GM23338 (cell line): ENCODE data around the gene PDE1A. TPM values are rescaled to one million over a fixed set of nuclear protein-coding genes. Genes with fewer than 3 reads are reported as not detected.

ENCODE experiments used
- ATAC-seq: fragments of 200-7000 bp; cut with Tn5 transposase; 3 replicates; pipeline ENCODE4 v1.9.1; 2020
- DNase-seq: peaks from one replicate; pipeline ENCODE4 v3.0.0-alpha.2; 2015; ENCODE audit warnings: low spot score
- H2AFZ ChIP-seq: fragments of 200-600 bp; sonication (generic); 2 replicates; pipeline ENCODE4 v1.8.0; 2016; ENCODE audit warnings: antibody characterized with exemption, mild to moderate bottlenecking, moderate library complexity
- H3F3A ChIP-seq: fragments of 200-600 bp; sonication (generic); replicated peaks from 2 replicates; pipeline ENCODE4 v1.8.0; 2017; ENCODE audit warnings: antibody characterized with exemption, mixed run types, low read depth
- H3K27ac ChIP-seq: fragments of 200-600 bp; sonication (generic); 2 replicates; pipeline ENCODE4 v1.6.1; 2016; ENCODE audit warnings: low read depth
- H3K27me3 ChIP-seq: fragments of 200-600 bp; sonication (generic); 2 replicates; pipeline ENCODE4 v1.8.0; 2016; ENCODE audit warnings: mild to moderate bottlenecking, mixed run types, moderate library complexity; ENCODE audit not compliant: insufficient read depth
- H3K36me3 ChIP-seq: fragments of 200-600 bp; sonication (generic); 2 replicates; pipeline ENCODE4 v1.8.0; 2016; ENCODE audit warnings: mild to moderate bottlenecking; ENCODE audit not compliant: insufficient read depth
- H3K4me1 ChIP-seq: fragments of 200-600 bp; sonication (generic); 2 replicates; pipeline ENCODE4 v1.8.0; 2016; ENCODE audit warnings: mild to moderate bottlenecking, moderate library complexity; ENCODE audit not compliant: insufficient read depth
- H3K4me2 ChIP-seq: fragments of 200-600 bp; sonication (generic); 2 replicates; pipeline ENCODE4 v1.7.1; 2017; ENCODE audit warnings: mixed run types
- H3K4me3 ChIP-seq: fragments of 200-600 bp; sonication (generic); 2 replicates; pipeline ENCODE4 v1.6.1; 2016; ENCODE audit warnings: mixed run types
- H3K79me2 ChIP-seq: fragments of 200-600 bp; sonication (generic); replicated peaks from 2 replicates; pipeline ENCODE4 v1.8.0; 2017; ENCODE audit warnings: mild to moderate bottlenecking; ENCODE audit not compliant: insufficient read depth
- H3K9me2 ChIP-seq: fragments of 200-600 bp; sonication (generic); 2 replicates; pipeline ENCODE4 v1.8.0; 2017; ENCODE audit not compliant: insufficient read depth
- H4K20me1 ChIP-seq: fragments of 200-600 bp; sonication (generic); replicated peaks from 2 replicates; pipeline ENCODE4 v1.8.0; 2017; ENCODE audit warnings: mild to moderate bottlenecking; ENCODE audit not compliant: insufficient read depth
- H3K27ac Mint-ChIP-seq: 2 replicates; pipeline ENCODE4 v1.8.0; 2020; ENCODE audit warnings: inconsistent platforms, mild to moderate bottlenecking, moderate library complexity, mixed read lengths
- H3K27me3 Mint-ChIP-seq: 3 replicates; pipeline ENCODE4 v1.8.0; 2022; ENCODE audit warnings: low read depth, mild to moderate bottlenecking, moderate library complexity, mixed read lengths, inconsistent platforms; ENCODE audit not compliant: insufficient read depth, poor library complexity
- H3K36me3 Mint-ChIP-seq: 3 replicates; pipeline ENCODE4 v1.8.0; 2021; ENCODE audit warnings: low read depth, mild to moderate bottlenecking, inconsistent platforms, moderate library complexity, mixed read lengths
- H3K4me1 Mint-ChIP-seq: 3 replicates; pipeline ENCODE4 v1.8.0; 2020; ENCODE audit warnings: mild to moderate bottlenecking, inconsistent platforms, mixed read lengths
- H3K4me3 Mint-ChIP-seq: 3 replicates; pipeline ENCODE4 v1.8.0; 2021; ENCODE audit warnings: moderate library complexity, mild to moderate bottlenecking, inconsistent platforms, mixed read lengths
- H3K9me3 Mint-ChIP-seq: 3 replicates; pipeline ENCODE4 v1.8.0; 2020; ENCODE audit warnings: moderate library complexity, mild to moderate bottlenecking, inconsistent platforms, mixed read lengths
- CREB1 ChIP-seq: fragments of 250-450 bp; sonication (Bioruptor Pico); IDR thresholded peaks from 2 replicates; pipeline ENCODE4 v1.5.0; 2020; ENCODE audit warnings: low read depth, mild to moderate bottlenecking, moderate library complexity
- EZH2 ChIP-seq: fragments of 200-600 bp; sonication (generic); IDR thresholded peaks from one replicate; pipeline ENCODE4 v1.8.0; 2017; ENCODE audit warnings: antibody characterized with exemption, mild to moderate bottlenecking, low read depth; ENCODE audit not compliant: unreplicated experiment
- EZH2phosphoT487 ChIP-seq: fragments of 200-600 bp; sonication (generic); IDR thresholded peaks from one replicate; pipeline ENCODE4 v1.8.1; 2018; ENCODE audit warnings: antibody characterized with exemption; ENCODE audit not compliant: unreplicated experiment
- JUNB ChIP-seq: IDR thresholded peaks from one replicate; pipeline ENCODE4 v1.6.1; 2016; ENCODE audit warnings: antibody characterized with exemption; ENCODE audit not compliant: unreplicated experiment
- NANOG ChIP-seq: IDR thresholded peaks from 2 replicates; pipeline ENCODE4 v1.6.1; 2016; ENCODE audit warnings: antibody characterized with exemption, borderline replicate concordance
- POLR2AphosphoS5 ChIP-seq: IDR thresholded peaks from 2 replicates; pipeline ENCODE4 v1.6.1; 2016; ENCODE audit warnings: antibody characterized with exemption, low read depth
- STAT1 ChIP-seq: IDR thresholded peaks from one replicate; pipeline ENCODE4 v1.6.1; 2016; ENCODE audit warnings: antibody characterized with exemption; ENCODE audit not compliant: unreplicated experiment
- ZNF114 ChIP-seq: fragments of 250-450 bp; sonication (Bioruptor Pico); IDR thresholded peaks from 2 replicates; pipeline ENCODE4 v1.5.0; 2020; ENCODE audit warnings: mild to moderate bottlenecking, moderate library complexity
- ZNF331 ChIP-seq: fragments of 250-450 bp; sonication (Bioruptor Pico); IDR thresholded peaks from 2 replicates; pipeline ENCODE4 v1.5.0; 2020; ENCODE audit warnings: low read depth, mild to moderate bottlenecking, moderate library complexity
- polyA plus RNA-seq: library from polyadenylated mRNA; unstranded; fragments of >200 nt; fragmentation: Nextera tagmentation; extraction: Ambion mirVana; gene quantifications from 2 replicates; pipeline ENCODE4 v1.2.1, GENCODE V29; 2016
- total RNA-seq: library from RNA; depleted of rRNA; stranded (reverse); fragments of >200 nt; shearing (Covaris generic); gene quantifications from 2 replicates; pipeline ENCODE4 v1.2.3, GENCODE V29; 2014
- TF ChIP-seq, protein P1 (sequence below): fragments of 250-450 bp; sonication (Bioruptor Pico); IDR thresholded peaks from 2 replicates; pipeline ENCODE4 v1.5.0; 2020; ENCODE audit warnings: mild to moderate bottlenecking, moderate library complexity
- TF ChIP-seq, protein P2 (sequence below): IDR thresholded peaks from 2 replicates; pipeline ENCODE4 v1.6.1; 2016; ENCODE audit warnings: antibody characterized with exemption
- TF ChIP-seq, protein P3 (sequence below), 2 experiments: fragments of 200-600 bp in 1 of 2; sonication (generic) in 1 of 2; conservative IDR thresholded peaks; 2 replicates each; pipeline versions ENCODE4 v1.5.1 to v1.6.1; 2016 to 2017; ENCODE audit warnings: antibody characterized with exemption in 2 of 2, low read depth in 2 of 2, mild to moderate bottlenecking in 2 of 2, moderate library complexity in 1 of 2
- TF ChIP-seq, protein P4 (sequence below): IDR thresholded peaks from one replicate; pipeline ENCODE4 v1.6.1; 2018; ENCODE audit warnings: antibody characterized with exemption; ENCODE audit not compliant: unreplicated experiment

PDE1A gene
- total and polyA plus RNA-seq, 2 experiments from 2014 or later: 0.28 to 0.31 TPM

DNA sequence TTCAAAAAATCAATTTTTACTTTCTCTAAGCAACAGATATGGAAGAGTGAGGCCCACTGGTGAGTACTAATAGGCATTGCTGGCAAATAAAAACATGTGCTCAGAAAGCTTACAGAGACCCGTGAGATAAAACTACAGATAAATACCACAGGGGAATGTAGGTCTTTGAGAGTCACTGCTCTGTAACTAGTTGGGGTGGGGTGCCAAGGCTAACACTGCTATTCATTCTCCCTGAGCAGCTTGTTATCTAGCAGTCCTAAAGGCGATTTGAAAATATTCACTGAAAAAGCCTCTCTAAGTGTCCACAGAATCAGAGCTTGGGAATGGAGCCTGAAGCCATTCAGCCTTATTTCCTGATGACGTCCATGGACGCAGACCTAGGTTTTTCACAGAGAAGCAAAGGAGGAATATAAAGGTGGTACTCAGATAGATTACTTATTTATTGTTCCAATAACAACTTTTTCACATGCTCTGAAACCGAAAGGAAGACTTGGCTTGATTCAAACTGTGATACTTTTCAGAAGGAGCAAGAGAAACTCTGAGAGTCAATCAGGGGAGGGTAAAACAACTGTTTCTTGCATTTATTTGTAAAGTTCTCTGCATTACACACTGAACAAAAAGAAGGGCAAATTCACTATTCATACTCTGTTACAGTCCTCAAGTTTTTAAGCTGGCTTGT is 252.8 kb downstream of the PDE1A start:
- TF ChIP-seq JUNB (no peak), STAT1 (no peak), POLR2AphosphoS5 (no peak), ZNF114 (CRISPR knock-in tag) (no peak), NANOG (no peak), CREB1 (CRISPR knock-in tag) (no peak), ZNF331 (no peak), EZH2phosphoT487 (no peak), EZH2 (no peak)
- TF ChIP-seq, protein P1, sequence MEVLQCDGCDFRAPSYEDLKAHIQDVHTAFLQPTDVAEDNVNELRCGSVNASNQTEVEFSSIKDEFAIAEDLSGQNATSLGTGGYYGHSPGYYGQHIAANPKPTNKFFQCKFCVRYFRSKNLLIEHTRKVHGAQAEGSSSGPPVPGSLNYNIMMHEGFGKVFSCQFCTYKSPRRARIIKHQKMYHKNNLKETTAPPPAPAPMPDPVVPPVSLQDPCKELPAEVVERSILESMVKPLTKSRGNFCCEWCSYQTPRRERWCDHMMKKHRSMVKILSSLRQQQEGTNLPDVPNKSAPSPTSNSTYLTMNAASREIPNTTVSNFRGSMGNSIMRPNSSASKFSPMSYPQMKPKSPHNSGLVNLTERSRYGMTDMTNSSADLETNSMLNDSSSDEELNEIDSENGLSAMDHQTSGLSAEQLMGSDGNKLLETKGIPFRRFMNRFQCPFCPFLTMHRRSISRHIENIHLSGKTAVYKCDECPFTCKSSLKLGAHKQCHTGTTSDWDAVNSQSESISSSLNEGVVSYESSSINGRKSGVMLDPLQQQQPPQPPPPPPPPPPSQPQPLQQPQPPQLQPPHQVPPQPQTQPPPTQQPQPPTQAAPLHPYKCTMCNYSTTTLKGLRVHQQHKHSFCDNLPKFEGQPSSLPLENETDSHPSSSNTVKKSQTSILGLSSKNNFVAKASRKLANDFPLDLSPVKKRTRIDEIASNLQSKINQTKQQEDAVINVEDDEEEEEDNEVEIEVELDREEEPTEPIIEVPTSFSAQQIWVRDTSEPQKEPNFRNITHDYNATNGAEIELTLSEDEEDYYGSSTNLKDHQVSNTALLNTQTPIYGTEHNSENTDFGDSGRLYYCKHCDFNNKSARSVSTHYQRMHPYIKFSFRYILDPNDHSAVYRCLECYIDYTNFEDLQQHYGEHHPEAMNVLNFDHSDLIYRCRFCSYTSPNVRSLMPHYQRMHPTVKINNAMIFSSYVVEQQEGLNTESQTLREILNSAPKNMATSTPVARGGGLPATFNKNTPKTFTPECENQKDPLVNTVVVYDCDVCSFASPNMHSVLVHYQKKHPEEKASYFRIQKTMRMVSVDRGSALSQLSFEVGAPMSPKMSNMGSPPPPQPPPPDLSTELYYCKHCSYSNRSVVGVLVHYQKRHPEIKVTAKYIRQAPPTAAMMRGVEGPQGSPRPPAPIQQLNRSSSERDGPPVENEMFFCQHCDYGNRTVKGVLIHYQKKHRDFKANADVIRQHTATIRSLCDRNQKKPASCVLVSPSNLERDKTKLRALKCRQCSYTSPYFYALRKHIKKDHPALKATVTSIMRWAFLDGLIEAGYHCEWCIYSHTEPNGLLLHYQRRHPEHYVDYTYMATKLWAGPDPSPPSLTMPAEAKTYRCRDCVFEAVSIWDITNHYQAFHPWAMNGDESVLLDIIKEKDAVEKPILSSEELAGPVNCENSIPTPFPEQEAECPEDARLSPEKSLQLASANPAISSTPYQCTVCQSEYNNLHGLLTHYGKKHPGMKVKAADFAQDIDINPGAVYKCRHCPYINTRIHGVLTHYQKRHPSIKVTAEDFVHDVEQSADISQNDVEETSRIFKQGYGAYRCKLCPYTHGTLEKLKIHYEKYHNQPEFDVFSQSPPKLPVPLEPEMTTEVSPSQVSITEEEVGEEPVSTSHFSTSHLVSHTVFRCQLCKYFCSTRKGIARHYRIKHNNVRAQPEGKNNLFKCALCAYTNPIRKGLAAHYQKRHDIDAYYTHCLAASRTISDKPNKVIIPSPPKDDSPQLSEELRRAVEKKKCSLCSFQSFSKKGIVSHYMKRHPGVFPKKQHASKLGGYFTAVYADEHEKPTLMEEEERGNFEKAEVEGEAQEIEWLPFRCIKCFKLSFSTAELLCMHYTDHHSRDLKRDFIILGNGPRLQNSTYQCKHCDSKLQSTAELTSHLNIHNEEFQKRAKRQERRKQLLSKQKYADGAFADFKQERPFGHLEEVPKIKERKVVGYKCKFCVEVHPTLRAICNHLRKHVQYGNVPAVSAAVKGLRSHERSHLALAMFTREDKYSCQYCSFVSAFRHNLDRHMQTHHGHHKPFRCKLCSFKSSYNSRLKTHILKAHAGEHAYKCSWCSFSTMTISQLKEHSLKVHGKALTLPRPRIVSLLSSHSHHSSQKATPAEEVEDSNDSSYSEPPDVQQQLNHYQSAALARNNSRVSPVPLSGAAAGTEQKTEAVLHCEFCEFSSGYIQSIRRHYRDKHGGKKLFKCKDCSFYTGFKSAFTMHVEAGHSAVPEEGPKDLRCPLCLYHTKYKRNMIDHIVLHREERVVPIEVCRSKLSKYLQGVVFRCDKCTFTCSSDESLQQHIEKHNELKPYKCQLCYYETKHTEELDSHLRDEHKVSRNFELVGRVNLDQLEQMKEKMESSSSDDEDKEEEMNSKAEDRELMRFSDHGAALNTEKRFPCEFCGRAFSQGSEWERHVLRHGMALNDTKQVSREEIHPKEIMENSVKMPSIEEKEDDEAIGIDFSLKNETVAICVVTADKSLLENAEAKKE (CRISPR knock-in tag): no peak
- TF ChIP-seq, protein P2, sequence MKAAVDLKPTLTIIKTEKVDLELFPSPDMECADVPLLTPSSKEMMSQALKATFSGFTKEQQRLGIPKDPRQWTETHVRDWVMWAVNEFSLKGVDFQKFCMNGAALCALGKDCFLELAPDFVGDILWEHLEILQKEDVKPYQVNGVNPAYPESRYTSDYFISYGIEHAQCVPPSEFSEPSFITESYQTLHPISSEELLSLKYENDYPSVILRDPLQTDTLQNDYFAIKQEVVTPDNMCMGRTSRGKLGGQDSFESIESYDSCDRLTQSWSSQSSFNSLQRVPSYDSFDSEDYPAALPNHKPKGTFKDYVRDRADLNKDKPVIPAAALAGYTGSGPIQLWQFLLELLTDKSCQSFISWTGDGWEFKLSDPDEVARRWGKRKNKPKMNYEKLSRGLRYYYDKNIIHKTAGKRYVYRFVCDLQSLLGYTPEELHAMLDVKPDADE: no peak
- TF ChIP-seq, protein P3, sequence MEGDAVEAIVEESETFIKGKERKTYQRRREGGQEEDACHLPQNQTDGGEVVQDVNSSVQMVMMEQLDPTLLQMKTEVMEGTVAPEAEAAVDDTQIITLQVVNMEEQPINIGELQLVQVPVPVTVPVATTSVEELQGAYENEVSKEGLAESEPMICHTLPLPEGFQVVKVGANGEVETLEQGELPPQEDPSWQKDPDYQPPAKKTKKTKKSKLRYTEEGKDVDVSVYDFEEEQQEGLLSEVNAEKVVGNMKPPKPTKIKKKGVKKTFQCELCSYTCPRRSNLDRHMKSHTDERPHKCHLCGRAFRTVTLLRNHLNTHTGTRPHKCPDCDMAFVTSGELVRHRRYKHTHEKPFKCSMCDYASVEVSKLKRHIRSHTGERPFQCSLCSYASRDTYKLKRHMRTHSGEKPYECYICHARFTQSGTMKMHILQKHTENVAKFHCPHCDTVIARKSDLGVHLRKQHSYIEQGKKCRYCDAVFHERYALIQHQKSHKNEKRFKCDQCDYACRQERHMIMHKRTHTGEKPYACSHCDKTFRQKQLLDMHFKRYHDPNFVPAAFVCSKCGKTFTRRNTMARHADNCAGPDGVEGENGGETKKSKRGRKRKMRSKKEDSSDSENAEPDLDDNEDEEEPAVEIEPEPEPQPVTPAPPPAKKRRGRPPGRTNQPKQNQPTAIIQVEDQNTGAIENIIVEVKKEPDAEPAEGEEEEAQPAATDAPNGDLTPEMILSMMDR (conservative IDR thresholded peaks at IDR 0.05; ENCODE audit: low read depth in 2 of 2): no peak
- TF ChIP-seq, protein P4, sequence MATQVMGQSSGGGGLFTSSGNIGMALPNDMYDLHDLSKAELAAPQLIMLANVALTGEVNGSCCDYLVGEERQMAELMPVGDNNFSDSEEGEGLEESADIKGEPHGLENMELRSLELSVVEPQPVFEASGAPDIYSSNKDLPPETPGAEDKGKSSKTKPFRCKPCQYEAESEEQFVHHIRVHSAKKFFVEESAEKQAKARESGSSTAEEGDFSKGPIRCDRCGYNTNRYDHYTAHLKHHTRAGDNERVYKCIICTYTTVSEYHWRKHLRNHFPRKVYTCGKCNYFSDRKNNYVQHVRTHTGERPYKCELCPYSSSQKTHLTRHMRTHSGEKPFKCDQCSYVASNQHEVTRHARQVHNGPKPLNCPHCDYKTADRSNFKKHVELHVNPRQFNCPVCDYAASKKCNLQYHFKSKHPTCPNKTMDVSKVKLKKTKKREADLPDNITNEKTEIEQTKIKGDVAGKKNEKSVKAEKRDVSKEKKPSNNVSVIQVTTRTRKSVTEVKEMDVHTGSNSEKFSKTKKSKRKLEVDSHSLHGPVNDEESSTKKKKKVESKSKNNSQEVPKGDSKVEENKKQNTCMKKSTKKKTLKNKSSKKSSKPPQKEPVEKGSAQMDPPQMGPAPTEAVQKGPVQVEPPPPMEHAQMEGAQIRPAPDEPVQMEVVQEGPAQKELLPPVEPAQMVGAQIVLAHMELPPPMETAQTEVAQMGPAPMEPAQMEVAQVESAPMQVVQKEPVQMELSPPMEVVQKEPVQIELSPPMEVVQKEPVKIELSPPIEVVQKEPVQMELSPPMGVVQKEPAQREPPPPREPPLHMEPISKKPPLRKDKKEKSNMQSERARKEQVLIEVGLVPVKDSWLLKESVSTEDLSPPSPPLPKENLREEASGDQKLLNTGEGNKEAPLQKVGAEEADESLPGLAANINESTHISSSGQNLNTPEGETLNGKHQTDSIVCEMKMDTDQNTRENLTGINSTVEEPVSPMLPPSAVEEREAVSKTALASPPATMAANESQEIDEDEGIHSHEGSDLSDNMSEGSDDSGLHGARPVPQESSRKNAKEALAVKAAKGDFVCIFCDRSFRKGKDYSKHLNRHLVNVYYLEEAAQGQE: no peak
- no peak overlapping the region for H3K4me3 Mint-ChIP-seq
- H3K4me1 ChIP-seq: no peaks in the 10 kb centered on the region
- no peak for DNase-seq
- no peak overlapping the region for H3K27ac Mint-ChIP-seq
- H3K36me3 Mint-ChIP-seq: no peaks in the 10 kb centered on the region
- H2AFZ ChIP-seq: no peak overlapping the region; the same call in 1 of the 2 replicates
- no peak for ATAC-seq
- H4K20me1 ChIP-seq: no peaks in the 10 kb centered on the region
- H3F3A ChIP-seq: no peaks in the 10 kb centered on the region
- no peak overlapping the region for H3K4me2 ChIP-seq
- no peaks in the 10 kb centered on the region for H3K79me2 ChIP-seq
- H3K36me3 ChIP-seq: no peaks in the 10 kb centered on the region
- H3K4me3 ChIP-seq: no peak overlapping the region
- H3K9me2 ChIP-seq: peaks cover 3% of the 10 kb centered on the region; the same call in 1 of the 2 replicates
- H3K27ac ChIP-seq: no peak overlapping the region
- H3K9me3 Mint-ChIP-seq: no peaks in the 10 kb centered on the region
- no peaks in the 10 kb centered on the region for H3K27me3 ChIP-seq
- H3K27me3 Mint-ChIP-seq: no peaks in the 10 kb centered on the region
- H3K4me1 Mint-ChIP-seq: no peaks in the 10 kb centered on the region
